Testis (tissue), 2 donors: ENCODE data around the gene OR56B4.

ENCODE experiments used
- POLR2A ChIP-seq: fragments of 450-650 bp; IDR thresholded peaks from one replicate; pipeline ENCODE4 v1.6.1; 2017; ENCODE audit warnings: antibody characterized with exemption, mild to moderate bottlenecking, moderate library complexity
- TF ChIP-seq, protein P1 (sequence below), 3 experiments: fragments of 450-650 bp in 2 of 3; fragments of 200-600 bp in 1 of 3; sonication (generic) in 1 of 3; IDR thresholded peaks; one replicate each; pipeline ENCODE4 v1.5.1; 2016 to 2019; ENCODE audit warnings: antibody characterized with exemption in 3 of 3, mild to moderate bottlenecking in 2 of 3, moderate library complexity in 1 of 3

DNA sequence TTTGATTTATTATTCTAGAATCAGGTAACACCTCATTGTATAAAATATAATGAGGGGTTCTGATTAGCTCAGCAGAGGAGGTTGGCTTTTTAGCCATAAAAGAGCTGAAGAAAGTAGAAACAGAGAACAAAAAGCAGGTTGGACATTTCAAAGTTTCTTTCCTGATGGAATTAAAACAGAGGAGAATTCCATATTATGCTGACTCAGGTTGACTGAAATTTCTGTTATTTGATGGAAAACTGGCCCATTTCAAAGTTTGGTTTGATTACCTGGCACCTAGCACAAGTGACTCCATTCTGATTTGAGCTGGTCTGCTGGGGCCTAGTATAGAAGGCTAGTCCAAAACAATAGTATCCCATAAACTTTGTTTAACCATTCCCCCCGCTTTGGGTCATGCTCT, 24.9 kb downstream of the OR56B4 start:
- TF ChIP-seq, protein P1, sequence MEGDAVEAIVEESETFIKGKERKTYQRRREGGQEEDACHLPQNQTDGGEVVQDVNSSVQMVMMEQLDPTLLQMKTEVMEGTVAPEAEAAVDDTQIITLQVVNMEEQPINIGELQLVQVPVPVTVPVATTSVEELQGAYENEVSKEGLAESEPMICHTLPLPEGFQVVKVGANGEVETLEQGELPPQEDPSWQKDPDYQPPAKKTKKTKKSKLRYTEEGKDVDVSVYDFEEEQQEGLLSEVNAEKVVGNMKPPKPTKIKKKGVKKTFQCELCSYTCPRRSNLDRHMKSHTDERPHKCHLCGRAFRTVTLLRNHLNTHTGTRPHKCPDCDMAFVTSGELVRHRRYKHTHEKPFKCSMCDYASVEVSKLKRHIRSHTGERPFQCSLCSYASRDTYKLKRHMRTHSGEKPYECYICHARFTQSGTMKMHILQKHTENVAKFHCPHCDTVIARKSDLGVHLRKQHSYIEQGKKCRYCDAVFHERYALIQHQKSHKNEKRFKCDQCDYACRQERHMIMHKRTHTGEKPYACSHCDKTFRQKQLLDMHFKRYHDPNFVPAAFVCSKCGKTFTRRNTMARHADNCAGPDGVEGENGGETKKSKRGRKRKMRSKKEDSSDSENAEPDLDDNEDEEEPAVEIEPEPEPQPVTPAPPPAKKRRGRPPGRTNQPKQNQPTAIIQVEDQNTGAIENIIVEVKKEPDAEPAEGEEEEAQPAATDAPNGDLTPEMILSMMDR (IDR thresholded peaks at IDR 0.05), result no peak
- TF ChIP-seq POLR2A, result no peak
